Measurements from ENCODE around the gene F2RL3.

The F2RL3 gene

DNA sequence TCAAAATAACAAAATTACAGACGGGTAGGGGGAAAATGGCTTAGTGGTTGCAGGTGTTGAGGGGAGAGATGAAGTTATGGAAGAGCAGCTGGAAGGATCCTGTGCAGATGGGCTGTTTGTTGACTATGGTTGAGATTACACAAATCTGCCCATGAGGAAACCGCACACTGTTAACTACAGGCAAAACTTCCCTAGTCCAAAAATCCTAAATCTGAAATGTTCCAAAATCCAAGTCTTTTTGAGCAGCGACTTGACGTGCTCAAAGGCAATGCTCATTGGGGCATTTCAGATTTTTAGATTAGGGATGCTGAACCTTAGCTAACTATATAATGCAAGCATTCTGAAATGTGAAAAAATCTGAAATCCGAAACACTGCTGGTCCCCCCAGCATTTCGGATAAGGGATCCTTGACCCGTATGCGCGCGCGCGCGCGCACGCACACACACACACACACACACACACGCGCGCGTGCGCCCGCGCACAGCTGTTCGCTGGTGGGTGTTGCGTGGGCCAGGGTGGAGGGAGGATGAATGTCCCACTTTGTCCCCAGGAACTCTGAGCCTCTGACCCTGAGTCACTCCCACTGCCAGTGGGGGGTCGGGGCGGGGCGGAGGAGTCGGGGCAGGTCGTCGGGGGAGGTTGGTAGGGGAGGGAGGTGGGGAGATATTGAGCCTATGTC lies 6.8 kb downstream of the F2RL3 start:
- no peak for DNase-seq (ENCODE audit: low spot score)

DNA sequence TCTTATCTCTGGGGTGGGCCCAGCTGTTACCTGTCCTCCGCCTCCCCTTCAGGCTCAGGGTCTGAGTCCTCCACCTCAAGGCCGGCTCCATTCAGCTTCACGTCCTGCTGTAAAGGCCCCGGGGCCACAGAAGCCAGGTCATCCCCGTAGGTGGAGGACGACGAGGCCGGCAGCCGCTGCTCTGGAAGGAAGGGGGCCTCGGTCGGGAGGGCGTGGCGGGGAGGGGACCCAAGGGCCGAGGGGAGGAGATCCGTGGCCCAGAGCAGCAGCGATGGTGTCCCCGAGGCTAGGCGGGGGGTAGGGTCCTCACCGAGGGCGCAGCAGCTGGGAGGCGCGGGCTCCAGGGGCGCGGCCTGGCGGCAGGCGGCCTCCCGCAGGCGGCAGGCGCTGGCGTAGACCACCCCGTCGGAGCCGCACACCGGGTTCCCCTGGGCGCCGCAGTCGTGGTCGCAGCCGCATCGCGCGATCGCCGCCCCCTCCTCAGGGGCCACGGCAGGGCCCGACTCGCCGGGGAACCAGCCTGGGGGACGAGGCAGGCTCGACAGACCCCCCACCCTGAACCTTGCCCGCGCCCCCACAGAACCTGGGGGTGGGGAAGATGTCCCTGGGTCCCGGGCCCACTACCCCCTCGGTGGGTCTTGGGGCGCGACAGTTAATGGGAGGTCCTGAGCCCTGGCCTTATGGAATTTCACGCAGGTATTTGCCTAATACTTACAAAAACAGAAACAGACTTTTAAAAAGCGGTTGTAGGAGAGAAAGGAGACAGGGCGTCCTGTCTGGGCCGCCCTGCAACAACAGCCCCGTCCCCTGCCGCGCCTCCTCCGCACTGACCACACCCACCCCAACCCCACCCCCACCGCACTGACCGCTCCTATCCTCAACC lies 7.6 kb downstream of the F2RL3 start:
- DNase-seq (ENCODE audit: low spot score) = no peak

DNA sequence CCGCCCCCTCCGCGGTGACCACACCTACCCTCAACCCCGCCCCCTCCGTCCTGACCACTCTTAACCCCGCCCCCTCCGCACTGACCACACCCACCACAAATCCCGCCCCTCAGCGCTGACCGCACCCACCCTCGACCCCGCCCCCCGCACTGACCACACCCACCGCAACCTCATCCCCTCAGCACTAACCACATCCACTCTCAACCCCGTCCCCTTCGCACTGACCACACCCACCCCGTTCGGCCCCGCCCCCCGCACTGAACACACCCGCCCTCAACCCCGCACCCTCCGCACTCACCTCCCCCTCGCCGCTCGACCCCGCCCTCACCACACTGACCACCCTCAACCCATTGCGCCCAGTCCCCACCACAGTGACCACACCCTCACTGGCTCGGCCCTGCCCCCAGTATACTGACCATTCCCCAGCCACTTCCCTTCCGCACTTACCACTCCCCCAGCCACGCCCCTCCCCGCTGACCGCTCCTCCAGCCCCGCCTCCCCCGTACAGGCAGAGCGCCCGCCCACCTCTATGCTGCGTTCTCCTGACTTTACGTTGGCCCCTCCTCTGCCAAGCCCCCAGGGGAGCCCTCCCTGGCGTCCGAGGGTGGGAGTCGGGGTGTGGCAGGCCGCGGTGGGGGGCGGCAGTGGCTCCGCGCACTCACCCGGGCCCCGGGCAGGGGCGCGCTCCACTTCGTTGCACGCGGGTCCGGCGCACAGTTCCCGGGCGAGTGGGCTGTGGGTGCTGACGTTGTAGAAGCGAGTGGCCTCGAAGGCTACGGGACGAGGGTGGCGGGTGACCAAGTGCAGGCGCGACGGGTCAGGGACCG lies 8.4 kb downstream of the F2RL3 start:
- peak; percentile 82 for DNase-seq (ENCODE audit: low spot score)

DNA sequence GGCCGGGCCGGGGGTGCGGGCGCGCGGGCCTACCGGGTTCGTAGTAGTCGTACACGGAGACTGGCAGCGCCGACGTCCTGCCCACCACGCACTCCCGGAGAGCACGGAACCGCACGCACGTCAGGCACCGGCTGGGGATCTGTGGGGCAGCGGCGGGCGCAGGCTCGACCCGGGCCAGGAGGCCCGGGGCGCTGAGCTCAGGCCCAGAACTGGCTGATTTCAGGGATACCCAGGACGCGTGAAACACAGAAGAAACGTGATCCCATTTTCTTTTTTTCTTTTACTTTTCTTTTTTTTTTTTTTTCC lies 9.0 kb downstream of the F2RL3 start:
- DNase-seq (ENCODE audit: low spot score) = no peak

DNA sequence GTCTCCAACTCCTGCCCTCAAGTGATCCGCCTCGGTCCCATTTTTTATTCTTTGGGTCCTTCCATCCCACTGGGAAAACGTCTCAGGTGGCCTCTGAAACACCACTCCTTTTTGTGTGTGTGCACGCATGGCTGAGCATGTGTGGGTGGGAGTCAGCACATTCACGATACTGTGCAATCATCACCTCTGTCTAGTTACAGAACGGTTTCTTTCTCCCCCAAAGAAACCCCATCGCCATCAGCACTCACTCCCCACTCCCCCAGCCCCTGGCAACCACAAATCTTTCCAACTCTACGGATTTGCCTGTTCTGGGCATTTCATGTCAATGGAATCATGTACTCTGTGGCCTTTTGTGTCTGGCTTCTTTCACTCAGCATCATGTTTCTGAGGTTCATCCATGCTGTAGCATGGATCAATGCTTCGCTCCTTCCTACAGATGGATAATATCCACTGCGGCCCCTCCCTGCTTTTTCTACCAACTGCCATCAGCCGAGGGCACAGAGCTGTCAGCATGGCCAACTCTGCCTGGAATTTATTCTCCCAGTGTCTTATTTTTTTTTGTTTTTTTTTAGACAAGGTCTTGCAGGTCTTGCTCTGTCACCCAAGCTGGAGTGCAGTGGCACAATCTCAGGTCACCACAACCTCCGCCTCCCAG lies 9.7 kb downstream of the F2RL3 start:
- DNase-seq (ENCODE audit: low spot score) = no peak

DNA sequence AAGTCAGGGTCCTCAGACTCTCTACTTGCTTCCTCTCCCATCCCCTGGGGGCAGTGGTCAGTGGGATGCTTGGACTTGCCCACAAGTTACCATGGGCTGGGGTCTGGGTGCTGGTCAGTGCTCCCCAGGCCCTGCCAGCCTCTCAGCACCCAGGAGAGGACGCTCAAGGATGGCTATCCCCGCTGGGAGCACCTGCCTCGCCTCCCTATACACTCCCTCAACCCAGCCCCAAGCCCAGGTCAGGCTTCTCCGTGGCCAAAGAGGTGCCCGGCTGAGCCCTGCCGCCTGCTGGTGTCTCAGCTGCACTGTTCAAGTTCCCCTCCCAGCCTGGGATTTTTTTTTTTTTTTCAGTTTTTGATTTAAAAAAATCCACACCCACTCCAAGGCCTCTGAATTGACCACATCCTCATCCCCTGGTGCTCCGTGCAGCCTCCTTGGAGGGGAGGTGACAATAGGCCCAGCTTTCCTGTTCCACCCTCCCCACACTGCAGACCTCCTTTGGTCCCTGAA lies 10.8 kb downstream of the F2RL3 start:
- no peak for DNase-seq (ENCODE audit: low spot score)

DNA sequence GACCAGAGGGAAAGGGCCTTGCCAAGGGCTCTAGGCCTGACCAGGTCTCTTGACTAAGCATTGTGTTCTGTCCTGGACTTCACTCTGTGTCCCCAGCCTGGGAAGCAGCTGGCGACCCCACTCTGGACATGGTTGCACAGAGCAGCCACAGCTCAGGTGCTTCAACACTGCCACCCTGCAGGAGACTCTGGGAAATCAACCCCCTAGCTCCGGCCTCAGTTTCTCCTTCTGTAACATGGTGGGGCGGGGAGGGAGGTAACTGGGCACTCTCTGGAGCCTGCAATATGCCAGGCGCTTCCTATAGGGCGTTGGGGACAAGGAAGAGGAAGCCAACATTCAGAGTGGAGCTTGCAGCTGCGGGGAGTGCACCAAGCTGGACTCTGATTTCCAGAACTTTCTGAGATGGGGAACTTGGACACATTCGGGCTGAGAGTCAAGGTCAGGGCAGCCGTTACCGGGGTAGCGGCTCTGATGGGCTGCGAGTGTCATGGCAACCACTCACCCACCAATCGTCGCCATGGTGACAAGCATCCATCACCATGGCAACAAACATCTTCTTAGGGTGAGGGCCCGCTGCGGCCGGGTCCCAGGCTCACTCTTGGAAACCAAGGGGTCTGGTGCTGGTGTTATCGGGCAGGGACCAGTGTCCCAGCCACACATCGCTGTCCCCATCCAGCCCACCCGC lies 12.8 kb downstream of the F2RL3 start:
- no peak for DNase-seq (ENCODE audit: low spot score)

- no peak for DNase-seq (ENCODE audit: low spot score)
Observed at GRCh38 chr19:16902545-16902944, 13.7 kb downstream of the F2RL3 start.

GRCh38 chr19:16903347-16903746 lies 14.5 kb downstream of the F2RL3 start:
- DNase-seq (ENCODE audit: low spot score) = no peak

DNA sequence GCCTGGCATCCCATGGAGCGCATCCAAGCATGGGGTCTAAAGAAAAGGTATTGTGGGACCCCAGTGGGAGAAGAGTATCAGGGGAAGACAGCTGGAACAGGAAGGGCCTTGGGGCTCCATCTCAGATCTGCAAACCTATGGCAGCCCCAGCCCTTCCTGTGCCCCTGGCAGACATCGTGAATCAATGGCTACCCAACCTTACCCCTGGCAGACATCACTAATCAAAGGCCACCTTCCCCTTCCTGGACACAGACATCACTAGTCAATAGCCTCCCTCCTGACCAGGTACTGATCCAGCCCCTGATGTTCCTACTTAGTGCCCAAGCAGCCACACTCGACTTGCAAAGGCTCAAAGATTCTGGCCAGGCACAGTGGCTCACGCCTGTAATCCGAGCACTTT lies 15.8 kb downstream of the F2RL3 start:
- DNase-seq (ENCODE audit: low spot score) = no peak

DNA sequence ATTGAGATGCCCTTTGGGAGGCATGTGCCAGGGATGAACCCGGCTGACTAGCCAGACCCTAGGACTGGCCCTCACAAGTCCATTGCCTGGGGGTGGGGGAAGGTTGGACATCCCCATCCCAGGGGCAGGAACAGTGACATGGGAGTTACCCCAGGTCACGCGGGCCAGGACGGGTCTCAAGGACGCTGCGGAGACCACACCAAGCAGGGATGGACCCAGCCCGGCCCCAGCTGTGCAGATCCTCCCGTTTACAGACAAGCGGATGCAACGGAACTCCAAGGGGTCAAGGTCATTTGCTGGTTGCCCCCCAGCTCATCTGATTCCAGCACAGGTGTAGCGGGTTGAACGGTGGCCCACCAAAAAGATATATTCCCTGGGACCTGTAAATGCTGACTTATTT lies 20.0 kb downstream of the F2RL3 start:
- no peak for DNase-seq (ENCODE audit: low spot score)

- no peak for DNase-seq (ENCODE audit: low spot score)
Observed at GRCh38 chr19:16911046-16911445, 22.2 kb downstream of the F2RL3 start.

- DNase-seq (ENCODE audit: low spot score) = no peak
Observed at GRCh38 chr19:16912780-16913179, 24.0 kb downstream of the F2RL3 start.

GRCh38 chr19:16914421-16914820 lies 25.6 kb downstream of the F2RL3 start:
- DNase-seq (ENCODE audit: low spot score) = no peak

DNA sequence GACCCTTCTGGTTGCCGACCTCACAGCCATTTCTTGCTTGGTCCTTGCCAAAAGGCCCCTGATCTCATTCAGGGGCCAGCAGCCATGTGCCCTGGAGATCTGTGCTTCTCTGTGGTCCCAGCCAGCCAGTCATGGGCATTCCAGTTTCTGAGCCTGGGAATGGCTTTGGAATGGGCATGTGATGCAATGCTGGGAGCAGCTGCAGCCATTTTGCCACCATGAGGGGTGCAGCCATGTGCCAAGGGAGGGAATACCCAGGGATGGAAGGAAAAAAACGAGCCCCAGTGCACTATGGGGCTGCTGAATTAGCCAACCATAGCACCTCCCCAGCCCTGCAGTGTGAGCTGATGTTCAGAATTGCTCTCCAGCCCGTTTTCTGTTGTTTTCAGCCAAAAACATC lies 26.3 kb downstream of the F2RL3 start:
- DNase-seq (ENCODE audit: low spot score) = no peak

DNA sequence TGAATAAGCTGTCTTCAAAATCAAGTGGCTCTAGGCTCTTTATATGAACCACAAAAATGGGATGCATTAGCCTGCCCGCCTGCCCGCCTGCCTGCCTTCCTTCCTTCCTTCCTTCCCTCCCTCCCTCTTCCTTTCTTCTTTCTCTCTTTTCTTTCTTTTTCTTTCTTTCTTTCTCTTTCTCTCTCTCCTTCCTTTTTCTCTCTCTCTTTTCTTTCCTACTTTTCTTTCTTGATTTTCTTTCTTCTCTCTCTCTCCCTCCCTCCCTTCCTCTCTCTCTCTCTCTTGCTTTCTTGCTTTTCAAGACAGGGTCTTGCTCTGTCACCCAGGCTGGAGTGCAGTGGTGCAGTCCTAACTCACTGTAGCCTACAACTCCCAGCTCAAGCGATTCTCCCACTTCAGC lies 26.9 kb downstream of the F2RL3 start:
- DNase-seq (ENCODE audit: low spot score) = no peak

DNA sequence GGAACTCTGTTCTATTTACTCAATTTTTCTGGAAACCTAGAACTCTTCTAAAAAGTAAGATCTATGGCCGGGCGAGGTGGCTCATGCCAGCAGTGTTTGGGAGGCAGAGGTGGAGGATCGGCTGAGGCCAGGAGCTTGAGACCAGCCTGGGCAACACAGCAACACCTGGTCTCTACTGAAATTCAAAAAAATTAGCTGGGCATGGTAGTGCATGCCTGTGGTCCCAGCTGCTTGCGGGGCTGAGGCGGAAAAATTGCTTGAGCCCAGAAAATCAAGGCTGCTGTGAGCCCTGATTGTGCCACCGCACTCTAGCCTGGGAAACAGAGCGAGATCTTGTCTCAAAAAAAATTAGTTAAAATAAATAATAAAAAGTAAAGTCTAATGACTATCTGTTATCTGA lies 28.6 kb downstream of the F2RL3 start:
- no peak for DNase-seq (ENCODE audit: low spot score)

- DNase-seq (ENCODE audit: low spot score) = no peak
Observed at GRCh38 chr19:16919496-16919895, 30.7 kb downstream of the F2RL3 start.

DNA sequence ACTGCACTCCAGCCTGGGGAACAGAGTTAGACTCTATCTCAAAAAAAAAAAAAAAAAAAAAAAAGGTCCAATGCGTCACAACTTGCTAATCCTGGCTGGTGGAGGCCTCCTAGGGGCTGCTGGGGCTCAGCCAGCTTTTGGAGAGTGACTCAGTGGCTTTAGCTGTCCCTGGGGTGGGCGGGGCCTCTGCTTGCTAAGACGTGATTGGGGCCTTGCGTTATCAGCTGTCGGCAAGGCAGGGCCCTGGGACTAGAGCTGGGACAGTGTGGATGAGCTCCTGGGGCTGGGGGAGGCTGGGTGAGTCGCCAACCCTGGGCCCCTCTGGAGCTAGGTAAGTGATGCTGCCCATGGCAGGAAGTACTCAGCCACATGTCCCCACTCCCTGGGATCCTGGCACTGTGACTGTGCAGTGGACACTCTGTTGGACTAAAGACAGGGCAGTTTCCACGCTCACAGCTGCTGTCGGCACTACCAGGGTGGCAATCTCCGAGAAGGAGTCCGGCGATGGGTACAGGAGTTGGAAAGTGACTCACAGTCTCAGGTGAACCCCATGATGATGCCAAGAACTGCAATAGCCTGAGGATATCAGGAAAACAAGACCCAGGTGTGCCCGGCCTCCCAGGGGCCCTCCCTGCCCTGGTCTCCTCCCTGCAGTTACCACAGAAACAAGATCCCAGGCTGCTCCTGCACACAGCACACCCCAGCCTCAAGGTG lies 32.2 kb downstream of the F2RL3 start:
- DNase-seq (ENCODE audit: low spot score) = peak; percentile 38

DNA sequence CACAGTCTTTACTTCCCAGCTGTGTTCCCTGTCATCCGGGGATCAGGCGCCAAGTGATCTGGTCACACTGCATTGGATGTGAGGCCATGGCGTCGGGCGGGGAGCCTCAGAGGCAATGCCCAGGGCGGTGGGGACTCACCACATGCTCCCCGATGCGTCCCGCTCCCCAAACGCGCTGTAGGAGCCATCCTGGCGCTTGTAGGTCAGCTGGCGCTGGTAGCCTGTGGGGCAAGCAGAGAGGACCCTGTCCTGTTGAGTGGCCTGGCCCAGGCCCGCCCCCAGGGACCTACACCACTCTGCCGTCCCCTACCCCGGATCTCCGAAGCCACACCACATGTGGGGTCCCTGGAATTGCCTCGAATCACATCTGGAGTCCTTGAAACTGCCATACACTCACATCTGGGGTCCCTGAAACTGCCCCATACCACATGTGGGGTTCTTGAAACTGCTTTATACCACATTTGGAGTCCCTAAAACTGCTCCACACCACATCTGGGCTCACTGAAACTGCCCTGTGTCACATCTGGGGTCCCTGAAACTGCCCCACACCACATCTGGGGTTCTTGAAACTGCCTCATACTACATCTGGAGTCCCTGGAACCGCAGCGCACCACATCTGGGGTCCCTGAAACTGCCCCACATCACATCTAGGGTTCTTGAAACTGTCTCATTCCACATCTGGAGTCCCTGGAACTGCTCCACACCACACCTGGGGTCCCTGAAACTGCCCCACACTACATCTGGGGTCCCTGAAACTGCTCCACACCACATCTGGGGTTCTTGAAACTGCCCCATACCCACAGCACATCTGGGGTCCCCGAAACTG lies 33.2 kb downstream of the F2RL3 start:
- no peak for DNase-seq (ENCODE audit: low spot score)

Measured in kidney tubule cell (primary cell).